Vagina (tissue), 2 donors: ENCODE data around the gene GLI3. TPM values are rescaled to one million over a fixed set of nuclear protein-coding genes. Genes with fewer than 3 reads are reported as not detected.
A peak's percentile ranks its signal among the peaks of the same experiment; 100 is the strongest.

Experiments
- DNase-seq, 2 donors: peaks; one replicate each; pipeline ENCODE4 v3.0.0-alpha.2; 2017; ENCODE audit errors: extremely low spot score in 2 of 2
- H3K27ac ChIP-seq: fragments of 200-600 bp; sonication (generic); one replicate; pipeline ENCODE4 v1.5.1; 2019
- H3K27me3 ChIP-seq: fragments of 200-600 bp; sonication (generic); one replicate; pipeline ENCODE4 v1.5.1; 2019
- H3K36me3 ChIP-seq, 2 donors: fragments of 200-600 bp; sonication (generic); one replicate each; pipeline ENCODE4 v1.5.1; 2017 to 2019
- H3K4me1 ChIP-seq: fragments of 200-600 bp; sonication (generic); one replicate; pipeline ENCODE4 v1.5.1; 2019
- H3K4me3 ChIP-seq, 2 donors: fragments of 200-600 bp; sonication (generic); 1 replicate in 1 of 2; 2 replicates in 1 of 2; pipeline ENCODE4 v1.5.1; 2016 to 2019
- H3K9me3 ChIP-seq: fragments of 200-600 bp; sonication (generic); one replicate; pipeline ENCODE4 v1.5.1; 2019
- CTCF ChIP-seq, 3 experiments: fragments of 450-650 bp in 2 of 3; fragments of 200-600 bp in 1 of 3; sonication (generic) in 1 of 3; IDR thresholded peaks; one replicate each; pipeline ENCODE4 v1.5.1; 2017 to 2019; ENCODE audit warnings: antibody characterized with exemption in 3 of 3, mild to moderate bottlenecking in 2 of 3, moderate library complexity in 2 of 3
- POLR2A ChIP-seq, 2 donors: fragments of 450-650 bp; IDR thresholded peaks; one replicate each; pipeline ENCODE4 v1.6.1; 2017; ENCODE audit warnings: antibody characterized with exemption in 2 of 2, mild to moderate bottlenecking in 2 of 2, moderate library complexity in 2 of 2
- POLR2AphosphoS5 ChIP-seq, 2 donors: sonication (generic); formaldehyde crosslinking; IDR thresholded peaks; one replicate each; pipeline ENCODE4 v1.9.0; 2017; ENCODE audit warnings: antibody characterized with exemption in 2 of 2, mild to moderate bottlenecking in 2 of 2, low read depth in 1 of 2; ENCODE audit not compliant: insufficient read depth in 1 of 2
- intact Hi-C: fragments of 100-400 bp; cut with DNase I; formaldehyde crosslinking; loops from one replicate; pipeline ENCODE4 v1.15.1; 2023
- total RNA-seq: library from RNA; depleted of rRNA; stranded (reverse); fragments of >200 nt; gene quantifications from one replicate; pipeline ENCODE4 v1.2.3, GENCODE V29; 2016

The GLI3 gene
- total RNA-seq, 1 donor from 2014 or later: 24.6 TPM

DNA sequence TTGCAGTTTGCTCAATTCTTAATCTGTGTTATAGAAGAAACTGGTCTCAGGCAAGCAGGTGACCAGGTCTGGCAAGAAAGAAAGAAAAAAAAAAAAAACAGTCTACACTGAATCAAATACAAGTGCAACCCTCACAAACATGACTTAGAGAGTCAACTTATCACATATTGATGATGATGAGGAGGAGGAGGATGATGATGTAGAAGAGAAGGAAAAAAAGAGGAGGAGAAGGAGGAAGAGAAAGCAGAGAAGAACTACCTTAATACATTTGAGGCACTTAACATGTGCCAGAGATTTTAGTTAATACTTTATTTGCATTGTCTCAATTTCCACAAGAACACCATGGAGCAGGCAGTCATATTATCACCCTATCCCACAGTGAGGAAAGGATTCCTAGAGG, 91.5 kb downstream of the GLI3 start:
- Histone ChIP-seq H3K27me3 (no peaks in the 10 kb centered on the region), H3K27ac (no peak overlapping the region), H3K36me3 (no peaks in the 10 kb centered on the region), H3K9me3 (no peaks in the 10 kb centered on the region), H3K4me3 (no peak overlapping the region), H3K4me1 (peaks cover 20% of the 10 kb centered on the region)
- no peak for DNase-seq
- TF ChIP-seq POLR2A (IDR thresholded peaks at IDR 0.05) (no peak), CTCF (IDR thresholded peaks at IDR 0.05) (no peak), POLR2AphosphoS5 (IDR thresholded peaks at IDR 0.05; ENCODE audit: insufficient read depth in 1 of 2, low read depth in 1 of 2) (no peak)
- intact Hi-C loops: no loop called here

- no peaks in the 10 kb centered on the region for H3K36me3 ChIP-seq
- DNase-seq: no peak
- no peak overlapping the region for H3K27ac ChIP-seq
- TF ChIP-seq CTCF (IDR thresholded peaks at IDR 0.05): no peak
- TF ChIP-seq POLR2AphosphoS5 (IDR thresholded peaks at IDR 0.05; ENCODE audit: insufficient read depth in 1 of 2, low read depth in 1 of 2): no peak
- TF ChIP-seq POLR2A (IDR thresholded peaks at IDR 0.05): no peak
- H3K4me3 ChIP-seq: no peak overlapping the region
- no peaks in the 10 kb centered on the region for H3K9me3 ChIP-seq
- intact Hi-C loops: no loop called here
- no peaks in the 10 kb centered on the region for H3K27me3 ChIP-seq
- peaks cover 13% of the 10 kb centered on the region for H3K4me1 ChIP-seq
Observed at GRCh38 chr7:42144604-42145003, 92.4 kb downstream of the GLI3 start.

GRCh38 chr7:42143711-42144600, 93.1 kb downstream of the GLI3 start:
- Histone ChIP-seq H3K4me3 (no peak overlapping the region), H3K9me3 (no peaks in the 10 kb centered on the region), H3K27ac (no peak overlapping the region), H3K27me3 (no peaks in the 10 kb centered on the region), H3K4me1 (peaks cover 16% of the 10 kb centered on the region), H3K36me3 (no peaks in the 10 kb centered on the region)
- no peak for DNase-seq
- intact Hi-C loops: no loop called here
- TF ChIP-seq POLR2AphosphoS5 (IDR thresholded peaks at IDR 0.05; ENCODE audit: insufficient read depth in 1 of 2, low read depth in 1 of 2) (no peak), POLR2A (IDR thresholded peaks at IDR 0.05) (no peak), CTCF (IDR thresholded peaks at IDR 0.05) (no peak)

DNA sequence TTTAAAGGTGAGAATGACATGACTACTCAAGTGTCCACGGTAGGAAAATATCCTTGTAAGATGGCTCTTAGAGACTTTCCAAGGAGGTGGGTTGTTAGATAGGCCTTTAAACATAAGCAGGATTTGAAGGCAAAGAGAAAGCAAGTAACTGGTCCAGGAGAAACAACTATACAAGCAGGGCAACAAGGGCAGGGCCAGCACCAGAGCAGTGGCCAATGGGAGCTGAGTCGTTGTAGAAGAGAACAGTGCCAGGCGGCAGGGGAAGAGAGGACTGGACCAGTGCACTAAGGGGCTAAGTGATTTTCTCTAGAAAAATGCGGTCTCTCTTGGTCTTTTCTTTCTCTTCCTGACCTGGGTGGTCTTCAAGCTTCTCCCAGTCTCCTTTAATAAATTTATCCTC, 94.9 kb downstream of the GLI3 start:
- Histone ChIP-seq H3K4me3 (no peak overlapping the region), H3K27ac (no peak overlapping the region), H3K27me3 (no peaks in the 10 kb centered on the region), H3K36me3 (no peaks in the 10 kb centered on the region), H3K9me3 (no peaks in the 10 kb centered on the region), H3K4me1 (peaks cover 24% of the 10 kb centered on the region)
- peak in 1 of 2 donors; percentile 69 for DNase-seq
- TF ChIP-seq CTCF (IDR thresholded peaks at IDR 0.05): no peak
- no peak for TF ChIP-seq POLR2A (IDR thresholded peaks at IDR 0.05)
- TF ChIP-seq POLR2AphosphoS5 (IDR thresholded peaks at IDR 0.05; ENCODE audit: insufficient read depth in 1 of 2, low read depth in 1 of 2): no peak
- intact Hi-C loops: no loop called here

DNA sequence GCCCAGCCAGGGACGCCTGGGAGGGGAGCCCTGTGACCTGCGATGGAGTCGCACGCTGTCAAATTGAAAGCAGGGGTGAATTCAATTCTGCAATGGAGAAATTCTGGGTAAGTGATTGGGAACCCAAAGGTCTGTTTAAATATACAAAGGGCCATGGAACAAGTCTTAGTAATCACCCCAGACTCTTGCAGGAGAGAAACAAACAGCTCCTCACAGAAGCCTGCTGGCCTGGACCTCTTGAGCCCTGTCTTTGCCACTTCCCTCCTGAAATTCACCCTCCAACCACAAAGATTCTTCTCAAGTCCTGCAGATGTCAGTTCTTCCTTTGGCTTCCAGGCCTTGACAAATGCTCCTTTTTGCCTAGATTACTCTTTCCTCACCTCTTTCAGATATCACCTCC, 97.3 kb downstream of the GLI3 start:
- Histone ChIP-seq H3K9me3 (no peaks in the 10 kb centered on the region), H3K4me1 (peaks cover 24% of the 10 kb centered on the region), H3K4me3 (no peak overlapping the region), H3K36me3 (no peaks in the 10 kb centered on the region), H3K27me3 (no peaks in the 10 kb centered on the region), H3K27ac (no peak overlapping the region)
- intact Hi-C loops: no loop called here
- TF ChIP-seq POLR2AphosphoS5 (IDR thresholded peaks at IDR 0.05; ENCODE audit: insufficient read depth in 1 of 2, low read depth in 1 of 2): no peak
- TF ChIP-seq POLR2A (IDR thresholded peaks at IDR 0.05): no peak
- TF ChIP-seq CTCF (IDR thresholded peaks at IDR 0.05): no peak
- peak in 1 of 2 donors; percentile 62 for DNase-seq
